GM21528 (cell line): ENCODE data around the gene KRT17.
"Not testable (repeated sequence)": the region's sequence is repeated elsewhere in the genome, so short reads cannot be mapped to it uniquely, and the experiment has no call there.

ENCODE experiments used
- ATAC-seq: cut with Tn5 transposase; IDR thresholded peaks from one replicate; pipeline ENCODE4 v1.9.1; 2021; ENCODE audit warnings: mild to moderate bottlenecking, moderate library complexity; ENCODE audit not compliant: unreplicated experiment, low FRiP score

The KRT17 gene

GRCh38 chr17:41606930-41607329 lies 17.4 kb downstream of the KRT17 start:
- ATAC-seq: not testable (repeated sequence)

- ATAC-seq: no peak
Observed at GRCh38 chr17:41602524-41602923, 21.9 kb downstream of the KRT17 start.

- no peak for ATAC-seq
Observed at GRCh38 chr17:41600318-41600717, 24.1 kb downstream of the KRT17 start.

- ATAC-seq: no peak
Observed at GRCh38 chr17:41599680-41600079, 24.7 kb downstream of the KRT17 start.

- ATAC-seq: no peak
Observed at GRCh38 chr17:41595585-41595984, 28.8 kb downstream of the KRT17 start.

- ATAC-seq: no peak
Observed at GRCh38 chr17:41594363-41594915, 29.9 kb downstream of the KRT17 start.

GRCh38 chr17:41593306-41593981 lies 30.9 kb downstream of the KRT17 start:
- ATAC-seq: no peak

- ATAC-seq: no peak
Observed at GRCh38 chr17:41592601-41593305, 31.6 kb downstream of the KRT17 start.

- no peak for ATAC-seq
Observed at GRCh38 chr17:41589301-41589700, 35.1 kb downstream of the KRT17 start.

GRCh38 chr17:41588126-41588810 lies 36.1 kb downstream of the KRT17 start:
- no peak for ATAC-seq

GRCh38 chr17:41586863-41587495 lies 37.4 kb downstream of the KRT17 start, which contains the start of gene KRT14:
Gene KRT14, minus strand, starts transcription at chr17:41586895. Its CDS starts 61 bp downstream, at chr17:41586834.
- ATAC-seq: no peak

GRCh38 chr17:41585301-41586056 lies 38.9 kb downstream of the KRT17 start:
- no peak for ATAC-seq

GRCh38 chr17:41584331-41584927 lies 39.9 kb downstream of the KRT17 start:
- not testable (repeated sequence) for ATAC-seq

GRCh38 chr17:41583137-41584127 lies 40.9 kb downstream of the KRT17 start:
- ATAC-seq: no peak

GRCh38 chr17:41582061-41582968 lies 42.1 kb downstream of the KRT17 start:
- ATAC-seq: not testable (repeated sequence)

GRCh38 chr17:41581366-41582060 lies 42.9 kb downstream of the KRT17 start:
- no peak for ATAC-seq
